GM12873 (cell line): ENCODE data around the gene STIL.

Source experiments
- CTCF ChIP-seq: IDR thresholded peaks from 2 replicates; pipeline ENCODE4 v1.5.1; 2012; ENCODE audit warnings: low read depth, mild to moderate bottlenecking, moderate library complexity, low read length, control low read depth; ENCODE audit not compliant: insufficient read depth; ENCODE audit errors: missing control alignments

Gene STIL

GRCh38 chr1:47219590-47220220, 94.2 kb downstream of the STIL start:
- TF ChIP-seq CTCF: no peak

- TF ChIP-seq CTCF: no peak
These were observed 94.9 kb downstream of the STIL start for GRCh38 chr1:47219001-47219400.

- no peak for TF ChIP-seq CTCF
These were observed 97.5 kb downstream of the STIL start for GRCh38 chr1:47216278-47217059.

GRCh38 chr1:47215713-47216112, 98.2 kb downstream of the STIL start:
- TF ChIP-seq CTCF: no peak

GRCh38 chr1:47214549-47214948, 99.4 kb downstream of the STIL start:
- TF ChIP-seq CTCF: no peak

- no peak for TF ChIP-seq CTCF
These were observed 100.5 kb downstream of the STIL start for GRCh38 chr1:47213230-47213963.

- no peak for TF ChIP-seq CTCF
These were observed 101.2 kb downstream of the STIL start for GRCh38 chr1:47212636-47213229.
